Nephron (organoid): ENCODE measurements around the gene NBEA.

Source experiments
- H3K27ac Mint-ChIP-seq, 3 experiments: 2 replicates each; pipeline ENCODE4 v1.8.0; 2020; ENCODE audit warnings: mixed read lengths in 3 of 3, mild to moderate bottlenecking in 2 of 3, moderate library complexity in 1 of 3
- H3K27me3 Mint-ChIP-seq: 2 replicates; pipeline ENCODE4 v1.8.0; 2021; ENCODE audit warnings: low read depth, mild to moderate bottlenecking, moderate library complexity, mixed read lengths
- H3K36me3 Mint-ChIP-seq: 2 replicates; pipeline ENCODE4 v1.8.0; 2020; ENCODE audit warnings: low read depth, mixed read lengths
- H3K4me1 Mint-ChIP-seq: 2 replicates; pipeline ENCODE4 v1.8.0; 2020; ENCODE audit warnings: mixed read lengths
- H3K4me3 Mint-ChIP-seq, 3 experiments: 2 replicates each; pipeline ENCODE4 v1.8.0; 2020; ENCODE audit warnings: mild to moderate bottlenecking in 3 of 3, mixed read lengths in 3 of 3, moderate library complexity in 2 of 3
- H3K9me3 Mint-ChIP-seq: 2 replicates; pipeline ENCODE4 v1.8.0; 2020; ENCODE audit warnings: mixed read lengths
- CTCF ChIP-seq, 3 experiments: fragments of 200-600 bp; sonication (generic); IDR thresholded peaks; one replicate each; pipeline ENCODE4 v1.5.0; 2021; ENCODE audit warnings: antibody characterized with exemption in 3 of 3; ENCODE audit not compliant: unreplicated experiment in 3 of 3

Gene NBEA

DNA sequence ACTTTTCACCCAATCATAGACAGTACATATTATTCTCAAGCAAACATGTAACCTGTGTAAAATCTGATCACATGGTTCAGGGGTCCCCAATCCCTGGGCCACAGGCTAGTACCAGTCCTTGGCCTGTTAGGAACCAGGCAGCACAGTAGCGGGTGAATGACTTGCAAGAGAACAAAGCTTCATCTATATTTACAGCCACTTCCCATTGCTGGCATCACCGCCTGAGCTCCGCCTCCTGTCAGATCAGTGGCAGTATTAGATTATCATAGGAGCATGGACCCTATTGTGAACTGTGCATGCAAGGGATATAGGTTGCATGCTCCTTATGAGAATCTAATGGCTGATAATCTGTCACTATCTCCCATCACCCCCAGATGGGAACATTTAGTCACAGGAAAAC is 401.3 kb downstream of the NBEA start:
- no peaks in the 10 kb centered on the region for H3K36me3 Mint-ChIP-seq
- H3K27ac Mint-ChIP-seq = no peak overlapping the region
- no peak for TF ChIP-seq CTCF (IDR thresholded peaks at IDR 0.05; ENCODE audit: unreplicated experiment in 3 of 3)
- no peak overlapping the region for H3K4me3 Mint-ChIP-seq
- H3K4me1 Mint-ChIP-seq = no peaks in the 10 kb centered on the region
- H3K9me3 Mint-ChIP-seq = peaks cover 2% of the 10 kb centered on the region
- H3K27me3 Mint-ChIP-seq = no peaks in the 10 kb centered on the region

GRCh38 chr13:35345992-35346391 is 403.9 kb downstream of the NBEA start:
- H3K27ac Mint-ChIP-seq = peak overlapping the region in 1 of 3 experiments; percentile 48
- TF ChIP-seq CTCF (IDR thresholded peaks at IDR 0.05; ENCODE audit: unreplicated experiment in 3 of 3) = no peak
- H3K36me3 Mint-ChIP-seq = no peaks in the 10 kb centered on the region

GRCh38 chr13:35346494-35346893 is 404.4 kb downstream of the NBEA start:
- Mint-ChIP-seq H3K4me3 (no peak overlapping the region), H3K9me3 (no peaks in the 10 kb centered on the region), H3K36me3 (no peaks in the 10 kb centered on the region), H3K4me1 (no peaks in the 10 kb centered on the region), H3K27ac (peak overlapping the region in 1 of 3 experiments; percentile 48), H3K27me3 (no peaks in the 10 kb centered on the region)
- no peak for TF ChIP-seq CTCF (IDR thresholded peaks at IDR 0.05; ENCODE audit: unreplicated experiment in 3 of 3)

More at GRCh38 chr13:35345992-35346391, 403.9 kb downstream of the NBEA start:
- H3K4me3 Mint-ChIP-seq = no peak overlapping the region
- H3K9me3 Mint-ChIP-seq = no peaks in the 10 kb centered on the region
- no peaks in the 10 kb centered on the region for H3K4me1 Mint-ChIP-seq
- H3K27me3 Mint-ChIP-seq = no peaks in the 10 kb centered on the region

- no peaks in the 10 kb centered on the region for H3K27me3 Mint-ChIP-seq
- no peak overlapping the region for H3K4me3 Mint-ChIP-seq
- no peaks in the 10 kb centered on the region for H3K4me1 Mint-ChIP-seq
- H3K27ac Mint-ChIP-seq = peak overlapping the region in 2 of 3 experiments; percentile 22 to 28
- no peaks in the 10 kb centered on the region for H3K36me3 Mint-ChIP-seq
- no peak for TF ChIP-seq CTCF (IDR thresholded peaks at IDR 0.05; ENCODE audit: unreplicated experiment in 3 of 3)
- H3K9me3 Mint-ChIP-seq = no peaks in the 10 kb centered on the region
Measured at GRCh38 chr13:35347679-35348205, 405.7 kb downstream of the NBEA start.

- Mint-ChIP-seq H3K36me3 (no peaks in the 10 kb centered on the region), H3K4me3 (no peak overlapping the region), H3K27me3 (no peaks in the 10 kb centered on the region), H3K4me1 (no peaks in the 10 kb centered on the region), H3K9me3 (no peaks in the 10 kb centered on the region), H3K27ac (peak overlapping the region in 1 of 3 experiments; percentile 29)
- no peak for TF ChIP-seq CTCF (IDR thresholded peaks at IDR 0.05; ENCODE audit: unreplicated experiment in 3 of 3)
Measured at GRCh38 chr13:35349052-35349451, 407.0 kb downstream of the NBEA start.

GRCh38 chr13:35349673-35350278 is 407.7 kb downstream of the NBEA start:
- Mint-ChIP-seq H3K27me3 (no peaks in the 10 kb centered on the region), H3K4me3 (no peak overlapping the region), H3K36me3 (no peaks in the 10 kb centered on the region), H3K27ac (peak overlapping the region in 1 of 3 experiments; percentile 62), H3K4me1 (no peaks in the 10 kb centered on the region), H3K9me3 (no peaks in the 10 kb centered on the region)
- no peak for TF ChIP-seq CTCF (IDR thresholded peaks at IDR 0.05; ENCODE audit: unreplicated experiment in 3 of 3)
